Astrocyte of the hippocampus (primary cell): Measurements from ENCODE around the gene SHISA9.

Source experiments
- DNase-seq: peaks from one replicate; pipeline ENCODE4 v3.0.0; 2011; ENCODE audit warnings: low read depth, low spot score

SHISA9 gene

GRCh38 chr16:13171313-13171712 lies 269.9 kb downstream of the SHISA9 start:
- DNase-seq, result no peak

- DNase-seq, result no peak
Observed at GRCh38 chr16:13176711-13177110, 275.3 kb downstream of the SHISA9 start.

GRCh38 chr16:13178318-13178717 lies 276.9 kb downstream of the SHISA9 start:
- DNase-seq, result no peak

- no peak for DNase-seq
Observed at GRCh38 chr16:13181432-13181831, 280.0 kb downstream of the SHISA9 start.

GRCh38 chr16:13186813-13187212 lies 285.4 kb downstream of the SHISA9 start:
- no peak for DNase-seq

- no peak for DNase-seq
Observed at GRCh38 chr16:13189250-13189649, 287.9 kb downstream of the SHISA9 start.

GRCh38 chr16:13193721-13194120 lies 292.3 kb downstream of the SHISA9 start:
- DNase-seq, result no peak

- DNase-seq, result no peak
Observed at GRCh38 chr16:13194766-13195165, 293.4 kb downstream of the SHISA9 start.

- no peak for DNase-seq
Observed at GRCh38 chr16:13203725-13204124, 302.3 kb downstream of the SHISA9 start.

GRCh38 chr16:13205352-13205751 lies 304.0 kb downstream of the SHISA9 start:
- no peak for DNase-seq

- DNase-seq, result no peak
Observed at GRCh38 chr16:13206606-13207005, 305.2 kb downstream of the SHISA9 start.

GRCh38 chr16:13207151-13207550 lies 305.8 kb downstream of the SHISA9 start:
- no peak for DNase-seq

GRCh38 chr16:13223666-13224065 lies 322.3 kb downstream of the SHISA9 start:
- DNase-seq, result no peak

GRCh38 chr16:13229039-13229438 lies 327.6 kb downstream of the SHISA9 start:
- no peak for DNase-seq

- peak; percentile 2 for DNase-seq
Observed at GRCh38 chr16:13231365-13231764, 330.0 kb downstream of the SHISA9 start.

GRCh38 chr16:13234999-13235398 lies 333.6 kb downstream of the SHISA9 start:
- no peak for DNase-seq

GRCh38 chr16:13236308-13236707 lies 334.9 kb downstream of the SHISA9 start:
- DNase-seq, result no peak

GRCh38 chr16:13238182-13238581 lies 336.8 kb downstream of the SHISA9 start:
- DNase-seq, result no peak

- no peak for DNase-seq
Observed at GRCh38 chr16:13242201-13242600, 340.8 kb downstream of the SHISA9 start.

GRCh38 chr16:13244770-13245169 lies 343.4 kb downstream of the SHISA9 start:
- DNase-seq, result no peak

GRCh38 chr16:13245713-13246377 lies 344.4 kb downstream of the SHISA9 start:
- DNase-seq, result no peak

- DNase-seq, result no peak
Observed at GRCh38 chr16:13254998-13255614, 353.7 kb downstream of the SHISA9 start.

GRCh38 chr16:13262270-13263090 lies 361.1 kb downstream of the SHISA9 start:
- DNase-seq, result no peak
